Chondrocyte (in vitro differentiated cells): ENCODE results near the gene TAX1BP1. TPM values are rescaled to one million over a fixed set of nuclear protein-coding genes. Genes with fewer than 3 reads are reported as not detected.
A peak's percentile ranks its signal among the peaks of the same experiment; 100 is the strongest.

Experiments
- DNase-seq: peaks from one replicate; pipeline ENCODE4 v3.0.0; 2021; ENCODE audit warnings: mixed read lengths, low spot score
- H3K27ac Mint-ChIP-seq: one replicate; pipeline ENCODE4 v1.8.0; 2021; ENCODE audit warnings: mild to moderate bottlenecking, moderate library complexity, mixed read lengths; ENCODE audit not compliant: unreplicated experiment
- H3K27me3 Mint-ChIP-seq: 2 replicates; pipeline ENCODE4 v1.8.0; 2021; ENCODE audit warnings: low read depth, mixed read lengths
- H3K36me3 Mint-ChIP-seq: 2 replicates; pipeline ENCODE4 v1.8.0; 2021; ENCODE audit warnings: low read depth, mixed read lengths
- H3K4me1 Mint-ChIP-seq: 2 replicates; pipeline ENCODE4 v1.8.0; 2021; ENCODE audit warnings: low read depth, mild to moderate bottlenecking, mixed read lengths
- H3K4me3 Mint-ChIP-seq: one replicate; pipeline ENCODE4 v1.8.0; 2021; ENCODE audit warnings: mild to moderate bottlenecking, moderate library complexity, mixed read lengths; ENCODE audit not compliant: unreplicated experiment
- H3K9me3 Mint-ChIP-seq: 2 replicates; pipeline ENCODE4 v1.8.0; 2021; ENCODE audit warnings: low read depth, mixed read lengths
- CTCF ChIP-seq: fragments of 200-600 bp; sonication (generic); IDR thresholded peaks from 2 replicates; pipeline ENCODE4 v1.5.0; 2021; ENCODE audit warnings: antibody characterized with exemption, mild to moderate bottlenecking, moderate library complexity
- total RNA-seq: library from RNA; stranded (reverse); gene quantifications from 3 replicates; pipeline ENCODE4 v1.2.1, GENCODE V29; 2021

TAX1BP1 gene
- total RNA-seq, 1 donor from 2014 or later: 91.3 TPM

- no peak for TF ChIP-seq CTCF
- peaks cover under 1% of the 10 kb centered on the region for H3K4me1 Mint-ChIP-seq
- H3K27ac Mint-ChIP-seq: no peak overlapping the region
- no peaks in the 10 kb centered on the region for H3K36me3 Mint-ChIP-seq
- no peak for DNase-seq
- H3K27me3 Mint-ChIP-seq: no peaks in the 10 kb centered on the region
- H3K9me3 Mint-ChIP-seq: no peaks in the 10 kb centered on the region
- H3K4me3 Mint-ChIP-seq: no peak overlapping the region
Observed at GRCh38 chr7:27699751-27700150, 40.2 kb upstream of the TAX1BP1 start.

- no peak overlapping the region for H3K27ac Mint-ChIP-seq
- no peaks in the 10 kb centered on the region for H3K9me3 Mint-ChIP-seq
- no peak for TF ChIP-seq CTCF
- H3K4me1 Mint-ChIP-seq: peaks cover 3% of the 10 kb centered on the region
- no peaks in the 10 kb centered on the region for H3K36me3 Mint-ChIP-seq
- DNase-seq: no peak
- no peaks in the 10 kb centered on the region for H3K27me3 Mint-ChIP-seq
- no peak overlapping the region for H3K4me3 Mint-ChIP-seq
Observed at GRCh38 chr7:27700501-27700900, 39.5 kb upstream of the TAX1BP1 start.

- no peak for TF ChIP-seq CTCF
- no peak for DNase-seq
- no peaks in the 10 kb centered on the region for H3K9me3 Mint-ChIP-seq
- no peak overlapping the region for H3K27ac Mint-ChIP-seq
- H3K4me3 Mint-ChIP-seq: no peak overlapping the region
- peaks cover 3% of the 10 kb centered on the region for H3K4me1 Mint-ChIP-seq
- no peaks in the 10 kb centered on the region for H3K36me3 Mint-ChIP-seq
- no peaks in the 10 kb centered on the region for H3K27me3 Mint-ChIP-seq
Observed at GRCh38 chr7:27703181-27703580, 36.8 kb upstream of the TAX1BP1 start.

- no peaks in the 10 kb centered on the region for H3K9me3 Mint-ChIP-seq
- peaks cover 10% of the 10 kb centered on the region for H3K4me1 Mint-ChIP-seq
- no peak overlapping the region for H3K27ac Mint-ChIP-seq
- no peaks in the 10 kb centered on the region for H3K27me3 Mint-ChIP-seq
- H3K36me3 Mint-ChIP-seq: no peaks in the 10 kb centered on the region
- TF ChIP-seq CTCF: no peak
- no peak overlapping the region for H3K4me3 Mint-ChIP-seq
- DNase-seq: no peak
Observed at GRCh38 chr7:27704422-27705199, 35.4 kb upstream of the TAX1BP1 start.

GRCh38 chr7:27705200-27705594 lies 34.8 kb upstream of the TAX1BP1 start:
- Mint-ChIP-seq H3K4me3 (no peak overlapping the region), H3K4me1 (peaks cover 16% of the 10 kb centered on the region), H3K27ac (peak overlapping the region; percentile 49), H3K36me3 (no peaks in the 10 kb centered on the region), H3K27me3 (no peaks in the 10 kb centered on the region), H3K9me3 (no peaks in the 10 kb centered on the region)
- TF ChIP-seq CTCF: no peak
- no peak for DNase-seq
